CD4-positive, alpha-beta T cell treated with Interferon alpha-2 for 1 hour (primary cell): ENCODE results near the gene C15orf39.
"Not testable (repeated sequence)": the region's sequence is repeated elsewhere in the genome, so short reads cannot be mapped to it uniquely, and the experiment has no call there.

ENCODE experiments used
- DNase-seq, 2 donors: peaks; one replicate each; pipeline ENCODE4 v3.0.0-alpha.2; 2020 to 2022

The C15orf39 gene

GRCh38 chr15:75201616-75202250 is at the start of gene C15orf39:
C15orf39 (plus strand) TSS chr15:75201882; CDS start chr15:75206049, 4,167 bp downstream.
- peak; percentile 73 to 82 for DNase-seq

- DNase-seq = no peak
These were observed 49.2 kb upstream of the C15orf39 start for GRCh38 chr15:75152382-75153079.

GRCh38 chr15:75153087-75153486 is 48.6 kb upstream of the C15orf39 start:
- peak; percentile 39 to 47 for DNase-seq

- no peak for DNase-seq
These were observed 48.0 kb upstream of the C15orf39 start for GRCh38 chr15:75153565-75154276.

DNA sequence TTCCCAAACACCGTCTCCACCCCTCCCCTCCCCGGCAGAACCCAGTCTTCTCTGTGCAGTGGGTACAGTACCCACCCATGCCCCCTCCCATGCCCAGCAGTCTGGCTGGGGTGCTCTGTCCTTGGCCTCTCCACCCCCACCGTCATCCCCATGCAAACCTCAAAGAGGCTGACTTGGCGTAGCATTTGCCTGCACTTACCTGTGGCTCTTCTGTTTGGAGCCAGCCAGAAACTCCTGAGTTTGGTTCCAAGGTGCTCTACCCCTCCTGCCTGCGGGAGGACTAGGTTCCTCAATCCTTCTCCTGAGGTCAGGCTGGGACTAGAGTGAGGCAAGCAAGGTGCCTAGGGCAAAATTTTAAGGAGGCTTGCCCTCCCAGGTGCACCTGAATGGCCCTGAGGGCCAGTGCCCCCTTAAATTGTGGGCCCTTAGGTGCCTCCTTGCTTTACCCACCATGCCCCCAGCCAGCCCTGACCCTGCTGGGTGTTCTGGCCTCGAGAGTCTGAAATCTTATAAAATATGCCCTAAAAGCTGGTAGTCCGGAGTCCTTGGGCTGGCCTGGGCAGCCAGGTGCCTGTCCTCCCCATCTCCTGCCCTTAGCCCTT is 47.1 kb upstream of the C15orf39 start:
- no peak for DNase-seq

GRCh38 chr15:75156326-75157215 is 45.1 kb upstream of the C15orf39 start:
- no peak for DNase-seq

DNA sequence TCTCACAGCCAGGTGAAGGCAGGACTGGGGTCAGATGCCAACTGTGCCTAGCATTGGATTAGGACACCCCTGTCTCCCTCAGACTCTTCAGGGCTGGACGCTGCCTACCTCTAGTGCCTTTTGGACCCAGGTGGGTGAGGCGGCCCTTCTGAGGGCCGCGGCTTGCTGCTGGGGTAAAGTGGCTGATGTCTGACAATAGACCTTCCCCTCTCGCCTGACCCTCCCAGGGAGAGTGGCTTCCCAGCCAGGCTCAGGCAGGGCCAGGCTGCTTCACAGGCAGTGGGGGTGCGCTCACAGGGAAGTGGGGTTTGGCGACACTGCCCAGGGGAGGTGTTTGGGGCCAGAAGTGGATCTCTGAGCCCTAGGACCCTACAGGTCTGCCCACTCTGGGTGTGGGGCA is 43.3 kb upstream of the C15orf39 start:
- DNase-seq = no peak

- no peak for DNase-seq
These were observed 42.4 kb upstream of the C15orf39 start for GRCh38 chr15:75159244-75159643.

DNA sequence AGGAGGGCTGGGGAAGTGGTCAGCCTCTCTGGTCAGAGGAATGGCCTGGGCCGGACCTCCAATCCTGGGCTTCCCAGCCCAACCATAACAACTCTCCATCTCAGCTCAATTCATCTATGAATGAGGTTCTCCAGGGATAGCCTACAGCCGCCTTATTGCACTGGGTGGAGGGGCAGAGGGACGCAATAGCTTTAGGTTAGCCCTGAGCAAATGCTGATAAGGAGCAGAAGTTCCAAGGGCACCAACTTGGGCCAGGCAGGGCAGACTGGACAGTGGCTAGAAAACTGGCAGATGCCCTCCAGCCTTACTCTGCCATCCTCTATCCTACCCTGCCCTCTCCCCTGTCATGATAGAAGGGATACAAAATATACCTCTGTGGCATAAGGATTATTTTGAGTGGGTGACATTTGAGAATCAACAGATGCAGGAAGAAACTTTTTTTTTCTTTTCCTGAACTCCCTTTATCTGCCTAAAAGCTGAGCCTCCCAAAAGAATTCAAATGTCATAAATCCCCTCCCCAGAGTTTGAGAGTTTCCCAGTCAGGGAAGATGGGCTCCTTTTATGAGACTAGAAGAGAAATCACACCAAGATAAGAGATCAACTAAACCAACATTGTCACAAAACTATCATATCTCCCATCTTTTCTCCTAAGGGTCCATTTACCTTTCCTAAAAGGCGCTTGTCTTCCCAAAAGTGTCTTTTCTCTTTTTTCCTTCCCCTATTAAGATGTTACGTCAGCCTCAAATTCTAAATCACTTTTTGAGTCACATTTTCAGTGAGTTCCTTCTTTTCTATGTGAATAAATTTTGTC is 40.4 kb upstream of the C15orf39 start:
- DNase-seq = no peak

- DNase-seq = peak in 1 of 2 donors; percentile 35
These were observed 39.7 kb upstream of the C15orf39 start for GRCh38 chr15:75161917-75162414.

DNA sequence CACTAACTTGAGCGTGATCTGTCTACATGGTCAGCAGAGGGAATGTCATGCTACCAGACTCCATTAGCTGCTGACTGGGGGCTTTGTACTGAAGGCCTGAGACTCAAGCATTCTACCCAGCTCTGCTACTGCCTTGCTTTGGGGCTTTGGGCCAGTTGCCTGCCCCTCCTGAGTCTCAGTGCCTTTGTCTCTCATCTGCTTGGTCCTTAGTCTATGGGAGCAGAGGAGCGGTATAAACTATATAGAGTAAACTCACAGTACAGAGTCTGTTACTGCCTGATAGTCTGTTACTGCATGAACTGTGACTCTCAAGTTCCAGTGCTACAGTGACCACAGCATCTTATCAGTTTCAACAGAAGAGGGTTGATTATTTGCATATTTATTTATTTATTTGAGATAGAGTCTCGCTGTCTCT is 38.5 kb upstream of the C15orf39 start:
- no peak for DNase-seq

DNA sequence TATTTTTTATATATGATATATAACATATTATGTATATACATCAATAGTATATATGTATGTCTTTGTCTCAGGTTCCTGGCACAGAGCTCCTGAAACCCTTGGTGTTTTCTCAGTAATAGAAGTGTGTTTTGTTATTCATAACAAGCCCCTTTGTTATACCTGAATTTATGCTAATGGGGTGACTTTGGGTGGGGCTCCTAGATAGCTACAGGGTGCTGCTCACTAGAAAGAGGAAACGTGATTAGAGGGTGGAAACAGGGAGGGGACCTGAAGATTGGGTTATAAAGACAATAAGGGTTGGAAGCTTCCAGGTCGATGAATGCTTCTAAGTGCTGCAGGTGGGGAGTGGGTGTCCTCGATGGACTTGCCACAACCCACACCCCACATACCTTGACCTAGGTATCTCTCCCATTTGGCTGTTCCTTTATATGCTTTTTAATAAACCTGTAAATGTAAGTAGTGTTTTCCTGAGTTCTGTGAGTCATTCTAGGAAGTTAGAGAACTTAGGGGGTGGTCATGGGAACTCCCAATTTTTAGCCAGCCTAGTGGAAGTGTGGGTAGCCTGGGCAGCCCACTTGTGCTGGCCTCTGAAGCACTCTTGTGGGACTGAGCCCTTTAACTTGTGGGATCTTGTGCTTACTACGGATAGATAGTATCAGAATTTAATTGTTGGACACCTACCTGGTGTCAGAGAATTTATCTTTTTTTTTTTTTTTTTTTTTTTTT is 36.9 kb upstream of the C15orf39 start:
- no peak for DNase-seq

DNA sequence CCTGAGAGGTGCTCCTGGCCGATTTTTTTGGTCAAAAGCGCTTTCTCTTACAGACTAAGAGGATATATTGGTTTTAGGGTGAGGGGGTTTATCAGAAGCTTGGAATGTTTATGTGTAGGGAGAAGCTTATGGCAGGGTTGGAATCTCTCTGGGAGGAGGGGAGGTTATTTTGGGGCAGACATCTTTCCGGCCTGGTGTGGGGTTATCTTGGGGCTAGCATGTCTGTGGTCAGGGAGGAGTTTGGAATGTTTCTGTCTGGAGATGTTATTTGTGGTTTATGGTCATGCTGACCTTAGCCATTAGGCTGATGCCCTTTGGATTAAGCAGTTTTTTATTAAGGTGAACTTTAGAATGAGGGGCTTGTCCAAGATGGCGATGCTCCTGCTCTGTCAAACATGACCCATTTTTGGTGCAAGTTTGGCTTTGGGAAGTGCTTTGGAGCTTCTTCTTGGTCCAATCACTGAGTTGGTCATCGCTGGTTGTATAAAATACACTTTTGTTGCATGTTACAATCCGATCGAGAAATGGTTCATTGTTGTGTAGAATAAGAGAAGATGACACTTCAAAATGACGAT is 35.1 kb upstream of the C15orf39 start:
- DNase-seq = not testable (repeated sequence)

GRCh38 chr15:75167588-75168350 is 33.9 kb upstream of the C15orf39 start:
- DNase-seq = no peak

GRCh38 chr15:75168374-75168773 is 33.3 kb upstream of the C15orf39 start:
- no peak for DNase-seq

DNA sequence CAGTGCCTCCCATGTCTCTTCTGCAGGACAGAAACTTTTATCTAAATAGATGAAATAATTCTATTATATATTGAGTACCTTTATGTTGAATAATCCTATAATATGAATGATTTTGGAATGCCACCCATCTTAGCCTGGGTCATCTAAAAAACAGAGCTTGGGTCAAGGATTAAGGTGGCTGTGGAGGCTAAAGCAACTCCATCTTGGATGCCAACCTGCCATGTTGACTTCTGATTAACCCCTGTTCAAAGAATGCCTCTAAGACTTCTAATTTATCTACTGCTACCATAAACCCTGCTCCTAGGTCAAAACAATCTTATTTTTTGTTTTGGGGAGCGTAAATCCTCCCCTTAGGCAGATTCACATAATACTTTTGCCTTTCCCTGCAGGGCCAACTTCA is 31.5 kb upstream of the C15orf39 start:
- DNase-seq = no peak

DNA sequence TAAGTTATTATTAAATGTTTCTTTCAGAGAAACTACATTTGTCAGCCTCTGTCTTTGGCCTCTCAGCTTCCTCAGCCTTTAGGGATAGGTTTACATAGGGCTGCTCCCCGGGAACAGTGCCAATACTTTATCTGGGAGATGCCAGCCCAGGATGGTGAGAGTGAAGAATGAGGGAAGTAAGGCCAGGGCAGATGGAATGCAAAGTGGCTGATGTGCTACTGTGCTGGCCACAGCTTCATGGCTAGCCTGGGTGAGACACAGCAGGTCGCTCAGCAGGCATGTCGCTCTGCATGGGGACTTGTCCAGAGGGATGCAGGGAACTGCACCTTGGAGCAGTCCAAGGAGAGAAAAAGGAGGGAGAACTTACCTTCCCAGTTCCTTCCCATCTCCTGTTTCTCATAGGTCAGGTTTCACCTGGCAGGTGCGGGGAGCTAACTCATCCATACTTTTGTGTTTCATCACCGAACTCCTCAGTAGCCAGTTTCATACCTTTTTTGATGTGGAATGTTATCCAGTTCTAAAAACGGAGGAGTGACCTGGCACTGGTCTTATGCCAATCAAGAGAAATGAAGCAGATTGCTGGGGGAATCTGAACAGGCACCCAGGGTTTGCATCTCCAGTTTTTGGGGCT is 30.9 kb upstream of the C15orf39 start:
- DNase-seq = no peak

DNA sequence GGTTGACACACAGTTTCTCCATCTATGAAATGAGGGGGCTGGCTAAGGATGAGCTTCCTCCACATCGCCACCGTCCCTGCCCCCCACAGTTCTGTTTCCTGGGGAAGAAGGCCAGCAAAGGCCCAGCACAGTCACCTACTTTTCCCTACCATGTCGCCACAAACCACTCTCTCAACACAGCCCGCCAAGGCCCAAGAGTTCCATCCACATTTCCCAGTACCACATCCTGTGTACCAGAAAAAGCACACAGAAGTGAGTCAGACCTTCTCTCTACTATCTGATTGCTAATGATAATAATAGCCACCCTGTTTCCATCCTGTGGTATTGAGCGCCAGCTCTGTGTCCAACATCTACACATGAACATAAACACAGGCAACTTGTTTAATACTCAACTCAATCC is 30.3 kb upstream of the C15orf39 start:
- DNase-seq = no peak

DNA sequence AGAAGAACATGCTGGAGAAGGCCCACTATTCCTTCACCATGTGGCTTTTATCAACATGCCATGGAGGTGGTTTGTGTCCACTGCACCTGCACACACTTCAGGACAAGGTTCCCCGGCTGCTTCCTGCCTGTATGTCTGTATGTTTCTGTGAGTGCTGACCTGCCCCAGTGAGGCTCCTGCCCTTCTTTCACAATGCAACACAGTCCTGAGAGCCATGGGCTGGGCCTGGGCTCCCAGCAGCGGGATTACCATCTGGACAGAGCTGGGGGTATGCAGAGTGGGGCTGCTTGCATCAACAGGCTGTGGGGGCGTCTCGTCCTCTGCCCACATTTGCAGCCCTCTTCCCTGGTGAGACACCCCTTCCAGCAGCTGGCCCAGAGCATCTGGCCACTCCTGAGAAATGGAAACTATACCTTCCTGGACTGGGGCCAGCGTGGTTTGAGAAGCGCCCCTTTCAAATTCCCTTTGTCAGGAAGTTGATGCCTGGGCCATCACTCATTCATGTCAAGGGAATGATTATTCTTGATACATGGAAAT is 29.3 kb upstream of the C15orf39 start:
- no peak for DNase-seq
